Astrocyte (in vitro differentiated cells and primary cell): ENCODE results near the gene VWF.

Source experiments
- EZH2 ChIP-seq: IDR thresholded peaks from 2 replicates; pipeline ENCODE4 v1.6.1; 2012; ENCODE audit warnings: mild to moderate bottlenecking, low read length, inconsistent platforms; ENCODE audit not compliant: insufficient read depth
- TF ChIP-seq, protein P1 (sequence below): IDR thresholded peaks from 2 replicates; pipeline ENCODE4 v1.5.1; 2011; ENCODE audit warnings: low read depth, mild to moderate bottlenecking, inconsistent platforms, low read length, moderate library complexity; ENCODE audit not compliant: insufficient read depth

DNA sequence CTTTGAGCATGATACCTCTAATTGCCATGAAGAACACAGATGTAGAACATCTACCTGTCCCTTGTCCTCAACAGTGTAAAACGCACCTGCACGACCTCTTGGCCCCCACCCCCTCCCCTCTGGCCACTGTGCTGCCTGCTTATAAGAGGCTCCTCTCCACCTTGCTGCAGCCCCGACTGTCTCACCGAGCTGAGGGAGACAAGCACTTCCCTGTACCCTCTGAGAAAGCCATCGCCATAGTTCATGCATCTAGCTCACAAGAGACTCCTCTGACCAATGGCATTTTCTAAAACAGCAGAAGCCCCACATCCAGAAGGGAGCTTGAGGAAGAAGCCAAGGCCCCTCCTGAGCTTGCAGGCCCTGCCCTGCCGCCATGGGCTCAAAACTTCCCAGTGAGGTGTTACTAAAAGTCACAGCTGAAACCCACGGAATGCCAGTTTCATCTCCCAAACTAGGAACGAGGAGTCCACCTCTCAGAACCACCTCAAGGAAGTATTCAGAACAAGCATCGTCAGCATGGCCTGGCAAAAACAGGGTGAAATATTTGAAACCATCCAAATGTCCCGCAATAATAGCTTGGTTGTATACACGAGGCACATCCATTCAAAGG lies 157.9 kb downstream of the VWF start:
- TF ChIP-seq, protein P1, sequence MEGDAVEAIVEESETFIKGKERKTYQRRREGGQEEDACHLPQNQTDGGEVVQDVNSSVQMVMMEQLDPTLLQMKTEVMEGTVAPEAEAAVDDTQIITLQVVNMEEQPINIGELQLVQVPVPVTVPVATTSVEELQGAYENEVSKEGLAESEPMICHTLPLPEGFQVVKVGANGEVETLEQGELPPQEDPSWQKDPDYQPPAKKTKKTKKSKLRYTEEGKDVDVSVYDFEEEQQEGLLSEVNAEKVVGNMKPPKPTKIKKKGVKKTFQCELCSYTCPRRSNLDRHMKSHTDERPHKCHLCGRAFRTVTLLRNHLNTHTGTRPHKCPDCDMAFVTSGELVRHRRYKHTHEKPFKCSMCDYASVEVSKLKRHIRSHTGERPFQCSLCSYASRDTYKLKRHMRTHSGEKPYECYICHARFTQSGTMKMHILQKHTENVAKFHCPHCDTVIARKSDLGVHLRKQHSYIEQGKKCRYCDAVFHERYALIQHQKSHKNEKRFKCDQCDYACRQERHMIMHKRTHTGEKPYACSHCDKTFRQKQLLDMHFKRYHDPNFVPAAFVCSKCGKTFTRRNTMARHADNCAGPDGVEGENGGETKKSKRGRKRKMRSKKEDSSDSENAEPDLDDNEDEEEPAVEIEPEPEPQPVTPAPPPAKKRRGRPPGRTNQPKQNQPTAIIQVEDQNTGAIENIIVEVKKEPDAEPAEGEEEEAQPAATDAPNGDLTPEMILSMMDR: no peak
- TF ChIP-seq EZH2: no peak
